COLO829 (cell line): ENCODE data around the gene GSS.

Source experiments
- DNase-seq: peaks from one replicate; pipeline ENCODE4 v3.0.0; 2012; ENCODE audit warnings: low spot score

Gene GSS

GRCh38 chr20:34955231-34956040 is at the start of gene GSS, which contains the start of gene MYH7B:
Gene GSS (minus strand): TSS chr20:34955806. CDS start chr20:34951852, 3,954 bp downstream.
Gene MYH7B (plus strand): TSS chr20:34955868. CDS start chr20:34978006, 22,138 bp downstream.
- DNase-seq = peak; percentile 97

- no peak for DNase-seq
Observed at GRCh38 chr20:35004749-35005462, 49.3 kb upstream of the GSS start.

DNA sequence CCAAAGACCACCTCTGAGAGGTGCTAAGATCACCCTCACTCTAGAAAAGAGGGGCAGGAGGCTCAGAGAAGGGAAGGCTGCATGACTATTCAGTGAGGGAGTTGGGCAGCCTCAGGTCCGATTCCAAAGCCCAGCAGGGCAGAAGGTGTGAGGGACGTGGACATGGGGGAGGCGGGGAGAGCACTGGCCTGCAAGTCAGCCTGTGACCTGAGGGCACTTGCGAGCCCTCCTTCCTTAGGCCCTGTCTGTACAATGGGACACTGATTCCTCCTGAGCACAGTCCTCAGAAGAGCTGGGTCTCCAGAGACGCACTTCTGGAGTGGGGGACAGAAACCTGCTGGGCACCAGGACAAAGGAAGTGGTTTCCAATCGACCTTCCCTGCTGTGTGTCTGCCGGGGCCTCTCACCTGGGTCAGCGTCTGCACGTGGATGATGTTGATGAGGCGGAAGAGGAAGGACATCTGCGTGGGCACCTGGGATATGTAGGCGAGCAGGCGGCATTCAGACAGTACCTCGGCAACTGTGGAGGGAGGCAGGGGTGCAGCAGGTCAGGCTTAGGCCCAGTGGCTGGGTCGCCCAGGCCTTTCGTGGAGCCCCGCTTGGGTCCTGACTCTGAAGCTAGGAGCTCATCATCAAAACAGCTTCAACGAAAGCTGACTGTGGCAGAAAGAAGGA is 48.6 kb upstream of the GSS start:
- no peak for DNase-seq

- no peak for DNase-seq
Observed at GRCh38 chr20:35003211-35004031, 47.8 kb upstream of the GSS start.

DNA sequence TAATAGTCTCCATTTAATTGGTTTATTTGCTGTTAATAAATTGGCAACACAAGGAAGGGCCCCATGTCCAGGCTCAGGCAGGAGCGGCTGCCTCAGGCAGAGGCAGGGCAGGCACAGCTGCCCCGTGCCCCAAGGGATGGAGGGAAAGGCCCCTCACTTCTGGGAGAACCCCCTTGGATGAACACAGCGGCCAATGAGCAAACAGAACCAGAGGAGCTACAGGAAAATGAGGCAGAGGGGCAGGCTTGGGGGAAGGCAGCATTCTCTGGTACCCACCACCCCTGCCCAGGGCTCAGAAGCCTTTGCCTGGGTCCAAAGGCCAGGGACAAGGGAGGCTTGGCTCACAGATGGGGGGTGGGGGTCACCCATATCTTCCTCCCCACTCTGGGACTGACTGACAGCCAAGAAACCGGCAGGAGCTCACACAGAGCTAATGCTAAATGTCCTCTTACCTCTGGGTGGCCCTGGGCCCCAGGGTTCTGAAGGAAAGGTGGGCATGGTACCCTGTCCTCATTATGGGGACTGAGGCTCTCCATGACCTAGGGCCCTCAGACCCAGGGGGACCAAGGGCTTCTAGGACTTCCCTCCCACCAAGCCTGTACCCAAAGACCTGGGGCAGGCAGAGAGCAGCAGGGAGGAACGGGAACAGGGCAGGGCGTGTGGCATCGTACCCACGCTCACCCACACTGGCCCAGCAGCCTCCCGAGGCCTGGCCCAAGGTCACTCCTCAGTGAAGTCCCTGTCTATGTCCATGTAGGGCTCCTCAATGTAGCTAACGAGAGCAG is 47.0 kb upstream of the GSS start:
- no peak for DNase-seq

DNA sequence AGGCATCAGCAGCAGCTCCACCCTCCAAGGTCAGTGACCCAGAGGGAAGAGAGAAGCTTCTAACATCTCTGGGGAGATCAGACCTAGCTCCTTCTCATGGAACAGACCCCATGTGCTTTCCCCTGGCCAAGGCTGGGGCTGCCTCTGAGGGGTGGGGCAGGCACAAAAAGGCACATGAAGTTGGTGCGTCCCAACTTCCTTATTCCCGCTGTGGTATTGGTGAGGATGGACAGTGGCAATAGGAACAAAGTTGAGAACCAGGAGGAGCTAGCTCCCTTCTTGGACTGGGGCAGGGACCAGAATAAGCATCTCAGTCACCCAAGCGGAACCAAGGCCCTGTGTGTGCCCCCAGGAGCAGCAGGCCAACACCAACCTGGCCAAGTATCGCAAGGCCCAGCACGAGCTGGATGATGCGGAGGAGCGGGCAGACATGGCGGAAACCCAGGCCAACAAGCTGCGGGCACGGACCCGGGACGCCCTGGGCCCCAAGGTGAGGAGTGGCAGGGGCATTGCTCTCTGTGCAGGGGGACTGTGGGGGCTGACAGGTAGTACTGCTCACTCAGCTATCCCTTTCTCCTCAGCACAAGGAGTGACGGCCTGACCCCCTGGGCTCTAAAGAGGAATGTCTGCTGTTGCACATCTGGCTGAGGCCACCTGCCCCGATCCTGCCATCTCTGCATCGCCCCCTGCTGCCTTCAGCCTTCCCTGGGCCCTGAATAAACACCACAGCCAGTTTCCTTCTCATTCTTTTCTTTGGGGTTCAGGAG is 46.2 kb upstream of the GSS start:
- DNase-seq = no peak

- no peak for DNase-seq
Observed at GRCh38 chr20:35000922-35001595, 45.5 kb upstream of the GSS start.

DNA sequence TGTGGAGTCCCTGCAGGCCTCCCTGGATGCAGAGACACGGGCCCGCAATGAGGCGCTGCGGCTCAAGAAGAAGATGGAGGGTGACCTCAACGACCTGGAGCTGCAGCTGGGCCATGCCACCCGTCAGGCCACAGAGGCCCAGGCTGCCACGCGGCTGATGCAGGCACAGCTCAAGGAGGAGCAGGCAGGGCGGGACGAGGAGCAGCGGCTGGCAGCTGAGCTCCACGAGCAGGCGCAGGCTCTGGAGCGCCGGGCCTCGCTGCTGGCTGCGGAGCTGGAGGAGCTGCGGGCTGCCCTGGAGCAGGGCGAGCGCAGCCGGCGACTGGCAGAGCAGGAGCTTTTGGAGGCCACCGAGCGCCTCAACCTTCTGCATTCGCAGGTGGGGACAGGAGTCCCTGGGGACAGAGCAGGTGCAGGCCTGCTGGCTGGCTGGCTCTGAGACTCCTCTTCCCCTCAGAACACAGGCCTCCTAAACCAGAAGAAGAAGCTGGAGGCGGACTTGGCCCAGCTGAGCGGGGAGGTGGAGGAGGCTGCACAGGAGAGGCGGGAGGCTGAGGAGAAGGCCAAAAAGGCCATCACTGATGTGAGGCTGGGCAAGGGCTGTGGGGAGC is 44.8 kb upstream of the GSS start:
- DNase-seq = no peak

DNA sequence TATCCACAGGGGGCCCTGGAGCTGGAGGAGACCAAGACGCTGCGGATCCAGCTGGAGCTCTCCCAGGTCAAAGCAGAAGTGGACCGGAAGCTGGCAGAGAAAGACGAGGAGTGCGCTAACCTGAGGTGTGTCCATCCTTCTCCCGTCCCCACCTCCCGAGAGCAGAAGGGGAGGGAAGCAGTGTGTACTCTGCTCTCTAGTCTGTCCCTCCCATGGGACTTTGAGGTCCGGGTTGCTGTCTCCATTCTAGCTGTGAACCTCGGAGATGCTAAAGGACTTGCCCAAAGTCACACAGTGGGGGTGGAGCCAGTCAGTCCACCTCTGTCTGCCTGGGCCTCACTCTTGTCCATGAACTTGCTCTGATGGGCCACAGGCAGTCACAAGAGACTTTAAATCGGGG is 44.2 kb upstream of the GSS start:
- DNase-seq = no peak

DNA sequence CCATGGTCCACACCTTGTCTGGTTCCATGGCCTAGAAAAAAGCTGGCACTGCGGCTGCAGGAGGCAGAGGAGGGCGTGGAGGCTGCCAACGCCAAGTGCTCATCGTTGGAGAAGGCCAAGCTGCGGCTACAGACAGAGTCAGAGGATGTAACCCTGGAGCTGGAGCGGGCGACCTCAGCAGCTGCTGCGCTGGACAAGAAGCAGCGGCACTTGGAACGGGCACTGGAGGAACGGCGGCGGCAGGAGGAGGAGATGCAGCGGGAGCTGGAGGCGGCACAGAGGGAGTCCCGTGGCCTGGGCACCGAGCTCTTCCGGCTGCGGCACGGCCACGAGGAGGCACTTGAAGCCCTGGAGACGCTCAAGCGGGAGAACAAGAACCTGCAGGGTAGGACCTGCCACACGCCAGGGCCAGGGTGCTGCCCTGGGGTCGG is 43.4 kb upstream of the GSS start:
- DNase-seq = no peak

DNA sequence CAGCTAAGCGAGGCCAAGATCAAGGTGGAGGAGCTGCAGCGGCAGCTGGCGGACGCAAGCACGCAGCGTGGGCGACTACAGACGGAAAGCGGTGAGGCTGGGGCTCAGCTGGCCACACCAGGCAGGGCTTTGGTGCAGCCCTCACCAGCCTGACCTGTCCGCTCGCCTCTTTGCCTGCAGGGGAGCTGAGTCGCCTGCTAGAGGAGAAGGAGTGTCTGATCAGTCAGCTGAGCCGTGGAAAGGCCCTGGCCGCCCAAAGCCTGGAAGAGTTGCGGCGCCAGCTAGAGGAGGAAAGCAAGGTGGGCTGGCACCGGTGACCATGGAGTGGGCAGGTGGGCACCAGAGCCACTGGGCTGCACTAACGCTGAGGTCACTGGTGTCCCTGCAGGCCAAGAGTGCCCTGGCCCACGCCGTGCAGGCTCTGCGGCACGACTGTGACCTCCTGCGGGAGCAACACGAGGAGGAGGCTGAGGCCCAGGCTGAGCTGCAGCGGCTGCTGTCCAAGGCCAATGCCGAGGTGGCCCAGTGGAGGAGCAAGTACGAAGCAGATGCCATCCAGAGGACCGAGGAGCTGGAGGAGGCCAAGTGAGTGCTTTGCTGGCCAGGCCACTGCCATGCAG is 42.8 kb upstream of the GSS start:
- DNase-seq = no peak

DNA sequence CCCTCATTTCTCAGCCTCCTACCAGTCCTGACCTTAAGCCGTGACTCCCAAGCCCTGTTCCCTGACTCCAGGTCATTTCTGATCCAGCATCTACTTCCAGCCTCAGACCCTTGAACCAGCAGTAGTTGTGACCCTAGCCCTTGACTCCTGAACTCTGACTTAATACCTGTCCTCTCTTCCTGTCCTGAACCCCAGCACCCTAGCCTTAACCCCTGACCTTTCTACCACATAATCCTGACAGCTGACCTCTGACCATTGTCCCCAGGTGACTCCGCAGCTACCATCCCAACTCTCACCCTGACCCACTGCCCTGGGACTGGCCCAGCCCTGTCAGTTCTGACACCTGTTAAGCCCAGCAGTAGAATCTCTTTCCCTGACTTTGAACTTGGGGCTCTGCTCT is 42.2 kb upstream of the GSS start:
- DNase-seq = no peak

DNA sequence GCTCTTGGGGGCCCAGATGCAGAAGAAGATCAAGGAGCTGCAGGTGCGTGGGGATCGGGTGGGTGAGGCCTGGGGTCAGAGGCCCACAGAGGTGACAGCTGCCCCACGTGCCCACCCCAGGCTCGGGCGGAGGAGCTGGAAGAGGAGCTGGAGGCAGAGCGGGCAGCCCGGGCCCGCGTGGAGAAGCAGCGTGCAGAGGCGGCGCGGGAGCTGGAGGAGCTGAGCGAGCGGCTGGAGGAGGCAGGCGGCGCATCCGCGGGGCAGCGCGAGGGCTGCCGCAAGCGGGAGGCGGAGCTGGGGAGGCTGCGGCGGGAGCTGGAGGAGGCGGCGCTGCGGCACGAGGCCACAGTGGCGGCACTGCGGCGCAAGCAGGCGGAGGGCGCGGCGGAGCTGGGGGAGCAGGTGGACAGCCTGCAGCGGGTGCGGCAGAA is 41.5 kb upstream of the GSS start:
- DNase-seq = no peak

DNA sequence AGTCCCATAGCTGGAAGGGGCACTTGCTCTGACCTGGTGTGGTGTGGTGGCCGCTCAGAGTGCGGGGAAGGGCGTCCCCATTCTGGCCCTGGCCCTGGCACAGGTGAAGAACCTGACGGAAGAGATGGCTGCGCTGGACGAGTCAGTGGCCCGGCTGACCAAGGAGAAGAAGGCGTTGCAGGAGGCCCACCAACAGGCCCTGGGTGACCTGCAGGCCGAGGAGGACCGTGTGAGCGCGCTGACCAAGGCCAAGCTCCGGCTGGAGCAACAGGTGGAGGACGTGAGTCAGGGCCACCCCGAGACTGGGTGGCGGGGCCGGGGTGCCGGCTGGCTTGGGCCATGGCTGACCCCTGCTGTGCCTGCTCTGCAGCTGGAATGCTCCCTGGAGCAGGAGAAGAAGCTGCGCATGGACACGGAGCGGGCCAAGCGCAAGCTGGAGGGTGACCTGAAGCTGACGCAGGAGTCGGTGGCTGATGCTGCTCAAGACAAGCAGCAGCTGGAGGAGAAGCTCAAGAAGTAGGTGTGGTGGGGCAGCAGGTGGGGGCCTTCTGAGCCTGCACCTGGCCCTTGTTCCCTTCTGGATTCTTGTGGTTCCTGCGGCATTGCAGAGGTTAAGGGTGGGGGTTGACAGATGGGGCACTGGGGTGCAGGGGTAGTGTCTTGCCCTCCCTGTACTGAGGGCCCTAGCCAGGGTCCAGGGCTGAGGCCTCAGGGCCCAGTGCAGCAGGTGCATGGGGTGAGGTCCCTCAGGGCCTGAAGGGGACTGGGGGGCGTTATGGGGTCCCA is 40.8 kb upstream of the GSS start:
- no peak for DNase-seq

GRCh38 chr20:34995696-34996095 is 40.1 kb upstream of the GSS start:
- DNase-seq = no peak

- no peak for DNase-seq
Observed at GRCh38 chr20:34995192-34995591, 39.6 kb upstream of the GSS start.

- no peak for DNase-seq
Observed at GRCh38 chr20:34994509-34995131, 39.0 kb upstream of the GSS start.
